ENCODE measurements around the gene LMBRD1.
"Not testable (repeated sequence)": the region's sequence is repeated elsewhere in the genome, so short reads cannot be mapped to it uniquely, and the experiment has no call there.

LMBRD1 gene

GRCh38 chr6:69832558-69832957 lies 35.7 kb upstream of the LMBRD1 start:
- Histone ChIP-seq H3K4me1 (no peaks in the 10 kb centered on the region; the same call in 1 of the 2 replicates), H3K36me3 (no peaks in the 10 kb centered on the region), H3K9me3 (no peaks in the 10 kb centered on the region), H3K4me3 (ENCODE audit: low read depth, low read length) (no peak overlapping the region), H3K27me3 (no peaks in the 10 kb centered on the region)
- no peak for TF ChIP-seq CTCF (IDR thresholded peaks at IDR 0.05; ENCODE audit: low read depth, low read length)
- no peak for DNase-seq

GRCh38 chr6:69827276-69827893 lies 30.6 kb upstream of the LMBRD1 start:
- no peak for DNase-seq
- Histone ChIP-seq H3K27me3 (no peaks in the 10 kb centered on the region), H3K9me3 (no peaks in the 10 kb centered on the region), H3K4me1 (no peaks in the 10 kb centered on the region; the same call in 1 of the 2 replicates), H3K36me3 (no peaks in the 10 kb centered on the region), H3K4me3 (ENCODE audit: low read depth, low read length) (no peak overlapping the region)
- no peak for TF ChIP-seq CTCF (IDR thresholded peaks at IDR 0.05; ENCODE audit: low read depth, low read length)

GRCh38 chr6:69825904-69826303 lies 29.1 kb upstream of the LMBRD1 start:
- no peak for TF ChIP-seq CTCF (IDR thresholded peaks at IDR 0.05; ENCODE audit: low read depth, low read length)
- DNase-seq = no peak
- no peaks in the 10 kb centered on the region; the same call in 1 of the 2 replicates for H3K4me1 ChIP-seq
- no peak overlapping the region for H3K4me3 ChIP-seq (ENCODE audit: low read depth, low read length)
- H3K27me3 ChIP-seq = no peaks in the 10 kb centered on the region
- H3K36me3 ChIP-seq = no peaks in the 10 kb centered on the region
- H3K9me3 ChIP-seq = no peaks in the 10 kb centered on the region

GRCh38 chr6:69824355-69824754 lies 27.5 kb upstream of the LMBRD1 start:
- not testable (repeated sequence) for H3K4me3 ChIP-seq (ENCODE audit: low read depth, low read length); H3K9me3 ChIP-seq; DNase-seq

GRCh38 chr6:69820438-69820837 lies 23.6 kb upstream of the LMBRD1 start:
- no peaks in the 10 kb centered on the region for H3K9me3 ChIP-seq
- no peak overlapping the region for H3K4me3 ChIP-seq (ENCODE audit: low read depth, low read length)
- no peaks in the 10 kb centered on the region for H3K36me3 ChIP-seq
- TF ChIP-seq CTCF (IDR thresholded peaks at IDR 0.05; ENCODE audit: low read depth, low read length) = no peak
- no peak for DNase-seq
- H3K27me3 ChIP-seq = no peaks in the 10 kb centered on the region
- peaks cover 9% of the 10 kb centered on the region; the same call in 1 of the 2 replicates for H3K4me1 ChIP-seq

More at GRCh38 chr6:69824355-69824754, 27.5 kb upstream of the LMBRD1 start:
- H3K27me3 ChIP-seq, H3K36me3 ChIP-seq, H3K4me1 ChIP-seq: not testable (repeated sequence)

GRCh38 chr6:69820018-69820417 lies 23.2 kb upstream of the LMBRD1 start:
- TF ChIP-seq CTCF (IDR thresholded peaks at IDR 0.05; ENCODE audit: low read depth, low read length) = no peak
- DNase-seq = no peak
- Histone ChIP-seq H3K4me3 (ENCODE audit: low read depth, low read length) (no peak overlapping the region), H3K4me1 (peaks cover 9% of the 10 kb centered on the region; the same call in 1 of the 2 replicates), H3K9me3 (no peaks in the 10 kb centered on the region), H3K27me3 (no peaks in the 10 kb centered on the region), H3K36me3 (no peaks in the 10 kb centered on the region)
